GM20431 (cell line): ENCODE measurements around the gene ZFHX3.

ENCODE experiments used
- in situ Hi-C: fragments of 300-500 bp; cut with MseI, MboI; formaldehyde crosslinking; loops from one replicate; pipeline ENCODE4 v1.15.0; 2020; ENCODE audit warnings: low sequenced_read_pairs; ENCODE audit not compliant: unreplicated experiment

The ZFHX3 gene

DNA sequence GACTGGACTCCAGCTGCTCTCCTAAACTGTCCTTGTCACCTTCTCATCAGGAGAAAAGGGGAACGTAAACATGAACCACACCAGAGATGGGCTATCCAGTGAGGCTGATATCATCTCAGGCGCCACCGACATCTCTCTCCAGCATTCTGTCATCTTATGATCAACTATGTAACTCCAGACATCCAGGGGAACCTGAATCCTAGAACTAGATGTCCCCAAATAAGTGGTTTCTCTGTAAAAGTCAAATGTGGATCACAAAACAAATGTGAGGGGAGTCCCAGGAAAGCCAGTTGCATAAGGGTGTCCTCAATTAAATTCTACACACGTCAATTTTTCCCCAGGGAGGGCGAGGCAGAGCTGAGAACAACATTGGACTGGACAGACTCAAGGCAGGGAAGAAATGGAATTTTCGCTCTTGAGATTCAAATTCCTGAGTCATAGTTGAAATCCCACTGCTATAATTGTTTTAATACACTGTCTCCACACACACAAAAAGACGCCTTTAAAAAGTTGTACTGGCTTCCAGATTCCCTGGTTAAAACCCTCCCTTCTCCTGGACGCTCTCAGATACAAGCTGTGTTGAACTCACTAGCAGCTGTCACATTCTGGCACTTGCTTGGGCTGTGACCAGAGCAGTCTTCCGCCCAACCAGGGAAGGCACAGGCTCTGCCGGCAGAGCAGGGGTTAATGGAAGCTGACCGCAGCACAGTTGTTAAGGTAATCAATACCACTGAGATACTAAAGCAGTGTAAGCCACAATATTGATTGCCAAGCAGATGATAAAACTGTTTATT is 62.6 kb downstream of the ZFHX3 start:
- in situ Hi-C loops, result no loop called here

DNA sequence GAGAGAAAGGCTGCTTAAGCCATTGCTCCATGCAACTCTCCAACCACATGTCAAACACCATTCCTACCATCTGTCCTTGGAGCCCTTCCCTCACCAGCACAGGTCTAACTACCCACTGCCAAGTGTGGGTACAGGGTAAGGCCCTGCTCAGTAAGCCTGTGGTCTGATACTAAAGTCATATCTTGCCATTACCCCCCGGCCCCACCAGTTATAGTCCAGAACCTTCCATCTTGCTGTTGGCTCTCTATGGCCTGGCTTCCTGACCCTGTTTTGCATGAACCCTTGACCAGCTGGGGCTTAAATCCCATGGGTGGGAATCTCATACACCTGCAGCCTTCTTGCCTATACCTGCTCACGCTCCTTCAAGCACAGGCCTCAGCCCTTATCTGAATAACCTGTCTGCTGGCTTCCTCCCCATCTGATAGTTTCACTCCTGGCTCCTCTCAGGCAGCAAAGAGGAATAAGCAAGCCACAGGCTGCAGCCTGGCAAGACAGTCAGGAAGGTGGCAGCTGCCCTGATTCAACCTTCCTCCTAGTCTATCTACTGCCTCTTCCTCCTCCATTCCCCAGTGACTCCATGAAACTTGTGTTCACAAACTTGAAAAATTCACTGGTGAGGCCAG is 64.1 kb downstream of the ZFHX3 start:
- in situ Hi-C loops, result no loop called here

DNA sequence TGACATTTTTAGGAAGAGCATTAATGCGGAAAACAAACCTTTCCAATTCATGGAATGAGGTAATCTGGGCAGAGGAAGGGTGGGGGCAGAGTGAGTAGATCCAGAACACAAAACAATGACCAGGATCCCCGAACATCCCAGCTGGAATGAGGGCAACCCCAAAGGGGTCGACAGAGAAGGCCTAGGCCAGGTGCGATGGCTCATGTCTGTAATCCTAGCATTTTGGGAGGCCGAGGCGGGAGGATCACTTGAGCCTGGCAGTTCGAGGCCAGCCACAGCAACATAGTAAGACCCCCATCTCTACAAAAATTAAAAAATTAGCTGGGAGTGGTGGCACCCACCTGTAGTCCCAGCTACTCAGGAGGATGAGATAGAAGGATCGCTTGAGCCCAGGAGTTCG is 64.7 kb downstream of the ZFHX3 start:
- in situ Hi-C loops, result no loop called here

DNA sequence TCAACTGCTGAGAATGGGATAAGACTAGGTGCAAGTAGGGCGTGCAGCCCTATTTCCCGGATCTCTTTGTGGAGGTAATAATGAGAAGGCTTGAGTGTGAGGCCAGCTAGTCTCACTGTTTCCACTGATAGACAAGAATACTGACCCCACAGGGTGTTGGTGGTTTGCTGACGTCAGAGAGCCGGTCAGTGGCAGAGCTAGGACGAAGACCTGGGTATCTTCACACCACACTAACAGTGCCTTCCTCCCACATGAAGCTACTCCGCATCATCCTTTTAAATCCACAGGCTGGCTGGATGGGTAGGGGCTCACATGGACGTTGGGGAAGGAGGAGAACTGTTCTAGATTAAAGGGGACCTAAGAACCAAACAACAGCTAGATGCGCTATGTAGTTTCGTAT is 68.0 kb downstream of the ZFHX3 start:
- in situ Hi-C loops, result no loop called here

DNA sequence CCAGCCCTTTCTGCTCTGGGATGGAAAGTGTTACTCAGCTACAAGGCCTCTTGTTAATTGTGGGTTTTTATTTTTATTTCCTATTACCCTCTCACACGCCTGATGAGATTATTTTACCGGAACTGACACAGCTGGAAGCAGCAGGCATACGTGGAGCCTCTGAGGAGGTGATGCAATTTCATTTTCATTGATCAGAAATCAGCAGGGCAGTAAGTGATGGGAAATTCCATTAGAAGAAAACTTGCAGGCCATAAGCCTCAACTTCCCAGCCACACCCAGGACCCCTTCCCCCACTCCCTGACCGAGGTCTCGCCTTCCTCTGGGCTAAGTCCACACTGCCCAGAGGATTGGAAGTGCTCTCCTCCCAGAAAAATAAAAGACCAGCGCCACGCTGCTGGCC is 69.7 kb downstream of the ZFHX3 start:
- in situ Hi-C loops, result no loop called here

DNA sequence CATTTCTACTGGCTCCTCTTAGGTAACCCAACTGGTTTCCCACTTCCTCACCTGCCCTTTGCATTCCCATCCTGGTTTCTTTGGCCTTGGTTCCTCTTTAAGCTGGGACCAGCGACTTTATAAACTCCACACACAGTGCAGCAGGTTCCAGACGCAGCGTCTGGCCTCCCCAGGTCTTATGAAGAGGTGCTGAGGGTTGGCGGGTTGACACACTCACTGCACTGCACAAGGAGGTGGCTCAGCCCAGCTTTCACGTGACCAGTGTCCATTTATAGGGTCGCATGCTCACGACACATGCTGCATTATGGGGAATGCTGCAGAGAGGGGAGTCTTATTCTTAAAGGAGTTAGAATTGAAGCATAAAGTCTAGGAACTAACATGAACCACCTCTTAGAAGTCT is 70.8 kb downstream of the ZFHX3 start:
- in situ Hi-C loops, result no loop called here

DNA sequence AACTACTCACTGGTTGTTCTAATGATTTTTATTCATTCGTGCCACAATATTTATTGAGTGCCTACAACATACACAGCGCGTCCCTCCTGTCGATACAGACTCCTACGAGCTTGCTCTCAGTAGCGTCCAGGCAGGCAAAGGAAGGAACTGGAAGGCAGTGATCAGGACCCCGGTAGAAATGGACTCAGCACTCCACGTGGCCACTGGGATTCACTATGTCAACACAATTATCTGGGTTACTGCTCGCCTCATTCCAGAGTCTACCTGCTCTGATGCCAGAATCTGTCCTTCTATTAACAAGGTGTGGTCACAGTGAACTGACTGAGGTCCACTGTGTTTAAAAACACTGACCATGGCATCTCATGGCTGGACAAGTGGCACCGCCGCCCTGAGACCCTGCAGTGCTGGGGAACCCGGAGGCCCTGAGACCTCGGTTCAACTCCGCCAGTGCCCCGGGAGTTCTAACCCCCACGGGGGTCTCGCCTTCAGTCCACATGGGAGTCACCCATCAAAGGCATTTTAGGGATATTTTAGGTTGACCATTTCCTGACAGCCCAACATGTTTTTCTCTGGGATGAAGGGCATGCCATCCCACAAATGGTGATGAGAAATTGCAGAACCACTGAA is 71.4 kb downstream of the ZFHX3 start:
- in situ Hi-C loops, result no loop called here

DNA sequence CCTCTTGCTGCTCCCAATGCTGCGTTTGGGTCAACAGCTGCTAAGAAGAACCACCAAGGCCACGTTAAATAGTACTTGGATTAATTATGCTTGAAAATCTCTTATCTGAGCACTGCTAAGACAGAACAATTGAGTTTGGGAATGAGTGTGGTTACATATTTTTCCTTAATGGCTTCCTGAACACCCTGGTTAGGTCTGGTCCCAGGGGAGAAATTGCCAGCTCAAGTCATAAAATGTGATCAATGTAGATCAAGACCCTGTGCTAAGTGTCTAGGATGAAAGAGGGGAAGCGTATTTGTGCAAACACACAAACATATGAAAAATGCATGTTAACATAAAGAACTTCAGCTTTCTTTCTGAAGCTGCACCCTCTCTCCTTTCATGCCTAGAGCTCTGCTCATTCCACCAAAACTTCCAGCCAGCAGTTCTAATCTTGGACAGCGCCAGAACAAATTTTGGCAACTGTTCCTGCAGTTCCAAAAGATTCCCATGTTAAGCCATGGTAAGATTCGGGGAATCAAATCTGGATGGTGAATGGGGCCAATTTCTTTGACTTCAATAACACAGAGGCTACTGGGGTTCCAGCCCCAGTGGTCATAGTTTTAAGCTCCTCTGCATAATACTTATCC is 72.0 kb downstream of the ZFHX3 start:
- in situ Hi-C loops, result no loop called here

DNA sequence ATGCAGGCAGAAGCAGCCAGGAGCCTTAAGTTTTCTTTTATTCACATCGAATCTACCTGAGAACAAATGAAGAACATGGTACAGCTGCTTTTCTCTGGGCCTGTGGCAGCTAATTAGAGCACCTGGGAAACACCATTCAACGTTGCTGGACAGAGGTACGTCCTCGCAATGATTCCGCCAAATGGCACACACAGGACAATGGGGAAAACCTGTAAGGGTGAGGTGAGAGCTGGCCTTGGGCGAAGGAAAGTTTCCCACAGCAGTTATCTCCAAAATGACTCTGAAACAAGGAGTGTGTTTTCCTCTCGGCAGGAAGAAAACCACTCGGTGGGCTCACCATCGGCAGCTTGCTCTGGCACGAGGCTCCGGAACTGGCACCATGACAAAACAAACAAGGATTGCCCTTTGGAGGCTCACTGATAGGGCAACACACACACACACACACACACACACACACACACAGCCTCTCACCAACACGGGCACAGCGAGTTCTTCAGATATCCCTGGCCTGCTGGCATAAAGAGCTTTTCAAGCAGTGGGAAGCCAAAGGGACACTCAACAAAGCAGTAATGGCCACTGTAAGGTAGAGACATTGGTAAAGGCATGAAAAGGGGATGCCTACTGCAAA is 73.7 kb downstream of the ZFHX3 start:
- in situ Hi-C loops, result no loop called here

DNA sequence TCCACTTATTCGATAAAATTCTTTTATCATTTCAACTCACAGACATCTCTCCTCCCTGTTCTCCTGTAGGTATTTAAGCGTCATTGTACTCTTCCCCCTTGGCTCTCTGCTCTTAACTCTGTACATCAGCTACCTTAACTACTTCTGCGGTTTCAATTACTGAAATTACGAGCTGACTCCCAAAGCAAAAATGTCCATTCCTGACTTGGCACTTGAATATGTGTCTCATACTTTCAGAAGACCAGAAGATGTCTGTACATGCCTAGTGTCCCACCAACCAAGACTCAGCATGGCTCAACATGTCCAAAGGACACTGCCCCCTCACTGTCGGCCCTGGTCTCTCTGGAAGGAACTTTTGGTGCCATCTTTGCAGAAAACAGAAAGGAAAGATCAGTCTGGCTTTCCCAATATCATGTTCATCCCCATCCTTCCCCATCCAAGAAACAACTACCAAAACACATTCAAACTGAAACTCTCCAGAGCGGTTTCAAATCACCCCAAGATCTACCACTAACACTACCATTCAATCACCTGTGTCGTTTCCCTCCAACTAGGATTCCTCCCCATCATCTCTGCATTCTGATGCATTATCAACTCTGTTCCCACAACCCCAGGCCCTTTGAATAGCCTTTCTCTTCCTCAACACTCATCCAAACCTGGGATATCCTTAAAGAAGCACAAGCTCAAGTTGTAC is 74.9 kb downstream of the ZFHX3 start:
- in situ Hi-C loops, result no loop called here

DNA sequence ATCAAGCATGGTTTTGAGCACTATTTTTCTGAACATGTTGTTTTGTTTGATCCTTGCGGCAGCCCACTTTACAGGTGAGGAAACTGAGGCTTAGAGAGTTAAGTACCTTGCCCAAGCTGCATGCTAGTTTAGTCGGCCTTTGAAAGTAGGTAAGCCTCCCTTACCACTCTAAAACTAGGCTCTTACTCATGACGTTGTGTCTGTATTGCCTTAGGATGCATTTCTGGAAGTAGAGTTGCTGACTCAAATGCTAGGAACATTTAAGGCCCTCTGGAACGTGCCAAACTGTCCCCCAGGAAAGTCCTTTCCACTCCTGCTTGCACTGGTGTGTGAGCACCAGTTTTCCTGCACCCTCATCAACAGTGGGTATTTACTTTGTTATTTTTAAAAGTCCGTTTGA is 76.6 kb downstream of the ZFHX3 start:
- in situ Hi-C loops, result no loop called here

DNA sequence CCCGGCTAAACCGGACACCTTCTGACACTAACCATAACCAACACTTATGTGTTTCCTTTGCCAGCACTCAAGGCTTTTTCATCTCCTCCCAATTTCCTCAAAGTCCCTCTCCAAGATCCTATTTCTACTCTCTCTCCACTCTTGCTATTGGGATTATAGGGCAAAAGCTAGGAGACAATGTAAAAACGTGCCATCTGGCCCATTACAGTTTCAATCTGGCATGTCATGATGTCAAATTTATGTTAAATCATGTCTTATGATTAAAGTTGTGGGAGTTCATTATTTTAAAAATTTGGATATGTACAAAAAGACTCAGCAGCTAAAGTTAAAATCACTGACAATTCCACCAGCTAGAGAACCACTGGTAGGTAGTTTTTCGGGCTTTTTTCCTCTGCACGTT is 77.3 kb downstream of the ZFHX3 start:
- in situ Hi-C loops, result no loop called here

DNA sequence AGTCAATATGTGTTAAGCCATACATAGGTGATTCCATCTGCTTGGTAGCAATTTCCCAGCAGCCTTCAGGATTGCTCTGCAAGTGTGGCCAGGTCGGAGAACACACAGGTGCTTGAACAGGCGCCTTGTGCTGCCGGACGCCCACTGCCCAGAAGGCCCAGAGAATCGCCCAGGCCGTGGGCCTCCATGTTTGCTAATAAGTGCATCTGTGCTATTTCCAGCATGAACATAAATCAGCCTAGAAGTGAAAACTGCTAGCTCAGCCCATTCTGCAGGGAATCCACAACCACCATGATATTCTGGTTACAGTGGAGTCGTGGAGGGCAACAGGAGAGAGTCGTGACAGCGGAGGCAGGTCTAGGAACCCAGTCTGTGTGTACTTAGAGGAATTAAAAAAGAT is 78.1 kb downstream of the ZFHX3 start:
- in situ Hi-C loops, result no loop called here

DNA sequence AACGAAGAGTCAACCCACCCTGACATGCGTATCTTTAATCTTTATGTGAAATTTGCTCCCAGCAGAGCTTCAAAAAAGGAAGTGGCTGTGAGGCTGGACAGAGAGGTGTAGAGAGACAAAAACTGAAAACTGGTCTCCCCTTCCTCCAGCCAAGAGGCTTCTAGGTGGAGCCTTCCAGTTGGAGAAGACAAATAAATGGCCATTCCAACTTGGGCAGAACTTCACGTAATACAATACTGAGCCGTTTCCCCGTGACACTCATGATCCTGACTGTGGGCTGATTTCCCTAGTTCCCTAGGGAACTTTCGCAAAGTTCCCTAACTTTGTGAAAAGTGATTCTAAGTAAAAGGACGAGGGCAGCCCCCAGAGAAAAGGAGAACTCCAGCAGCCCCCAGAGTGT is 78.8 kb downstream of the ZFHX3 start:
- in situ Hi-C loops, result no loop called here

DNA sequence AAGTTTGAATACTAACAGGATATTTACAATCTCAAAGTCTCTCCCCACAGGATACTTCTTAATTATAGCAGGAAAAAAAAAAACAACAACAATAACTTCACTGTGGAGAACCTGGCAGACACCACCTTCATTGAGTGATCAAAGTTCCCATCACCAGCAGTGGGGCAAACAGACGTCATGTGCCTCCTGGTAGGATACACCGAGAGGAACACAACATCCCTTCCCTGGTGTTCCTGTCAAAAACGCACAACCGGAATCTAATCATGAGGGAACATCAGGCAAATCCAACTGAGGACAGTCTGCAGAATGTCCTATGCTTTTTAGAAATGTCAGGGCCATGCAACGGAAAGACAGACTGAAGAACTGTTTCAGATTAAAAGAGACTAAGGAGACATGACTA is 80.0 kb downstream of the ZFHX3 start:
- in situ Hi-C loops, result no loop called here

DNA sequence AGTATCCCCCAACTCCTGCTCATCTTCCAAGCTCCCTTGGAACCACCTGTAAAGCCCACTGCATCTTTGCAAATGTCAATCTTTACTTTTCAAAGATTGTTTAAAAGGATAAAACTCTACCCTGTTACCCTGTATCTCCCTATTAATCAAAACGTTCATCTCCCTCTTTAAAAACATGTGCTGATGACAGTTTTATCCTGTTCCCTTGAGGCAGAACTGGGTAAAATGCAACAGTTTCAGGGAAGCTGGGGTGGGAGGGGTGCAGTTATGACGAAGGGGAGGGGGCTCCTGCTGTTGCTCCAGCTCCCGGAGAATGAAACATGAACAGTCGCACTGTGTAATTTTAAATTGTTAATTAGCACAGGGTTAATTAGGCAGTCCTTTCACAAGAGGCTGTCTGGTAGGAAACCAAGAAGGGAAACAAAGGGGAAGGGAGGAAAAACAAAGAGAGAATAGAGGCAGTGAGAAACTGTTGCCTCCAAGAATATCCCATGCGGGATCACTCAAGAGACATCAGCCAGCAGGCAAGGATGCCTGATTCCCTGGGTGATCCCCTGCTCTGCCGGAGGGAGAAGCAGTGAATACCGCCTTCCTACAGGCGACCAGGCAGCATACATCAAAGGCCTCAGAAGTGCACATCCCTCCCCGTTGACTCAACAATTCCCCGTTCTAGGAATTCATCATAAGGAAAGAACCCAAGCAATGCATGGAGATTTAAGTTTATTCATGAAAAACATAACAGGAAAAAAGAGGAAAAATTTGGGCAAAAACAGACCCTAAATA is 84.2 kb downstream of the ZFHX3 start:
- in situ Hi-C loops, result no loop called here

DNA sequence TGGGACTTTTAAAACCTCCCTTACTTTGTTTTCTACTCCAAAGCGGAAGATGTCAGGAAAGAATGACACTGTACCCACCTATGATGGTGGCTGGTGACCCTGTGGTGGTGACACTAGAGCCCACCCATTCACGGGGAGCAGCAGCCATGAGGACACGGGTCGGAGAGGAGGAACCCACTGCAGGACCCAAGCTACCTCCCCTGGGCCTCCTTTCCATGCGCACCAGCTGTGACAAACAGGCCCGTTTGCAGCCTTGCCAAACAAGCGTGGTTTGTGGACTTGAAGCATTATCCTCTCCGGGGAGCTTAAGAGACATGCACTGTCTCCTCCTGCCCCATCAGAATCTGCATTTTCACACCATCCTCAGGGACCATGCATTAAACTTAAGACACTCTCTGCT is 85.6 kb downstream of the ZFHX3 start:
- in situ Hi-C loops, result no loop called here

DNA sequence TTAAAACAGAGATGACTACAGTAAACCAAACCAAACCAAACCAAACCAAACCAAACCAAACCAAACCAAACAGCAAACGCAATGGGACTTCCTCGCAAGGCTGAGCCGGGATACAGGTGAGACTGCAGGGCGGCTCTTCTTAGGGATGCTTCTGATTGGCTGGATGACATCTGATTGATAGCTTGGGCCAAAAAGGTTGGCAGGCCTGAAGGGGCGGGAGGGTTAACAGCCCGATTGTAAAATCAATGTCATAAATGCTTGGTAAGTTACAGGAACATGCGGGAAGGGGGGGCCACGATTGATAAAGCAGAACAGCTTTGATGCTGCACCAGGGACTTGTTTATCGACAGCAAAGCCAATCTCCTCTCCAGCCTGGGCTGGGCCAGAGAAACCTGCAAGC is 86.1 kb downstream of the ZFHX3 start:
- in situ Hi-C loops, result no loop called here

DNA sequence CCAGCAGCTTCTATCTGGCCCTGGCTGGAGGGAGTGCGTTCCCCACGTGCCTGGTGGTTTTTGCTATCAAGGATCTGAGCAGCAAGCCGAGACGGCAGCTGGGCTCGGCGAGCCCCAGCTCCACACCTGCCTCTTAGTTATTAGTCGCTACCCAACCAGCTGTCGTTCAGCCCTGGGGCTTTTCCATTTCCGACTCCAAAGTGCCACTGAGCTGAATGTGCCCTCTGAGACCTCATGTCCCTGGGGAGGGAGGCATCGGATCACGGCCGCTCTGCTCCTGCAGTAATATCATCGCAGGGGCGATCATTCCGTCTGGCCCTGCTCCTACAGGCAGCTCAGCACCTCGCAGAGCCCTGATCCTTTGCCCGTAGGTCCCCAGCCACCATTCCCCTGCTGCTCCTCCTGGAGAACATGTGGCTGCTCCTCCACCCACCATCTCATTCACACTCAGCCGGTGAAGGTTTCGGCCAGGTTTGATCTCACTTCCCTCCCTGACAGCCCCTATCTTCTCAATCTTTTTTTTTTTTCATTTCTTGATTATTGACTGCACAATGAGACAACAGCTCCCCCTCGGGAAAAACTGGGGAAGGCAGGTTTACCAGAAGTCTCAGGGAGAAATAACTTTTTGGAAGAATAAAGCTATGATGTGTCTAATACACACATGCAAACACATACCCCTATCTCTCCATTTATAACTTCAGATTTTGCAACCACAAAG is 86.7 kb downstream of the ZFHX3 start:
- in situ Hi-C loops, result no loop called here
